K562 (cell line): Measurements from ENCODE around the gene HDAC3. TPM values are rescaled to one million over a fixed set of nuclear protein-coding genes. Genes with fewer than 3 reads are reported as not detected.
A peak's percentile ranks its signal among the peaks of the same experiment; 100 is the strongest.

Source experiments
- CEBPB ChIP-seq: fragments of 450-650 bp; IDR thresholded peaks from 2 replicates; pipeline ENCODE4 v1.6.1; 2016; ENCODE audit warnings: missing genetic modification characterization, missing compliant biosample characterization
- DNMT1 ChIP-seq: fragments of 450-650 bp; IDR thresholded peaks from 2 replicates; pipeline ENCODE4 v1.6.1; 2016; ENCODE audit warnings: antibody characterized with exemption, mild to moderate bottlenecking
- FOXP1 ChIP-seq: sonication (generic); formaldehyde crosslinking; IDR thresholded peaks from 2 replicates; pipeline ENCODE4 v1.8.0; 2022; ENCODE audit warnings: mild to moderate bottlenecking, missing genetic modification reagents
- PCBP2 ChIP-seq: fragments of 200-400 bp; formaldehyde crosslinking; IDR thresholded peaks from 2 replicates; pipeline ENCODE4 v1.6.1; 2018; ENCODE audit warnings: low read length, low read depth, mild to moderate bottlenecking, moderate library complexity; ENCODE audit not compliant: poor library complexity, severe bottlenecking
- POLR2AphosphoS2 ChIP-seq: IDR thresholded peaks from 2 replicates; pipeline ENCODE4 v1.6.1; 2012; ENCODE audit warnings: low read length, improper control_type of control experiment
- RBM22 ChIP-seq: fragments of 200-400 bp; formaldehyde crosslinking; IDR thresholded peaks from 2 replicates; pipeline ENCODE4 v1.6.1; 2018; ENCODE audit warnings: low read length, low read depth; ENCODE audit not compliant: poor library complexity, severe bottlenecking
- SLC30A9 ChIP-seq: fragments of 250-450 bp; sonication (Bioruptor Pico); IDR thresholded peaks from 2 replicates; pipeline ENCODE4 v1.8.0; 2022; ENCODE audit warnings: mild to moderate bottlenecking, moderate library complexity
- SMARCE1 ChIP-seq: fragments of 450-650 bp; IDR thresholded peaks from 2 replicates; pipeline ENCODE4 v1.7.1; 2016; ENCODE audit warnings: mild to moderate bottlenecking
- SNIP1 ChIP-seq: fragments of 450-650 bp; IDR thresholded peaks from 2 replicates; pipeline ENCODE4 v1.7.1; 2017; ENCODE audit warnings: low read depth, mild to moderate bottlenecking
- ZNF444 ChIP-seq: fragments of 250-450 bp; sonication (Bioruptor Pico); IDR thresholded peaks from 2 replicates; pipeline ENCODE4 v1.4.0; 2020; ENCODE audit warnings: mild to moderate bottlenecking, moderate library complexity
- ZNF717 ChIP-seq: fragments of 250-450 bp; sonication (Bioruptor Pico); IDR thresholded peaks from 2 replicates; pipeline ENCODE4 v1.5.0; 2021
- polyA plus RNA-seq, 8 experiments: library from polyadenylated mRNA; depleted of rRNA in 4 of 8; stranded (reverse) in 5 of 8; unstranded in 3 of 8; fragments of >200 nt; fragmentation: Nextera tagmentation in 2 of 8; fragmentation: Illumina TruSeq in 1 of 8; extraction: Ambion mirVana in 2 of 8; extraction: Trizol in 1 of 8; gene quantifications; 2 replicates each; pipeline versions ENCODE4 v1.2.1 to v1.2.3, GENCODE V29; 2011 to 2014; ENCODE audit warnings: inconsistent platforms in 1 of 8, missing spikeins in 1 of 8
- total RNA-seq, 7 experiments: library from RNA; depleted of rRNA in 6 of 7; stranded (reverse); fragments of >200 nt in 6 of 7; fragmentation: Illumina TruSeq in 2 of 7; extraction: Trizol in 2 of 7; gene quantifications; 2 replicates each; pipeline versions ENCODE4 v1.2.1 to v1.2.3, GENCODE V29; 2011 to 2021; ENCODE audit warnings: low replicate concordance in 1 of 7
- TF ChIP-seq, protein P1 (sequence below): fragments of 200-800 bp; sonication (Bioruptor generic); IDR thresholded peaks from 2 replicates; pipeline ENCODE4 v1.6.1; 2016; ENCODE audit warnings: missing genetic modification characterization, missing compliant biosample characterization
- TF ChIP-seq, protein P2 (sequence below): sonication (generic); formaldehyde crosslinking; IDR thresholded peaks from 2 replicates; pipeline ENCODE4 v1.8.1; 2023; ENCODE audit warnings: mild to moderate bottlenecking, missing genetic modification reagents
- TF ChIP-seq, protein P3 (sequence below): fragments of 450-650 bp; formaldehyde crosslinking; conservative IDR thresholded peaks from 2 replicates; pipeline ENCODE4 v1.4.0; 2022; ENCODE audit warnings: mild to moderate bottlenecking, missing genetic modification characterization
- TF ChIP-seq, protein P4 (sequence below): sonication (generic); formaldehyde crosslinking; IDR thresholded peaks from 2 replicates; pipeline ENCODE4 v1.8.0; 2022; ENCODE audit warnings: mild to moderate bottlenecking, missing genetic modification reagents

HDAC3 gene
- total and polyA plus RNA-seq, 9 of the 15 experiments (the other 6 are each of a cell fraction or from before 2014, with no cell fraction given), result 89.7 to 191 (median 119) TPM

DNA sequence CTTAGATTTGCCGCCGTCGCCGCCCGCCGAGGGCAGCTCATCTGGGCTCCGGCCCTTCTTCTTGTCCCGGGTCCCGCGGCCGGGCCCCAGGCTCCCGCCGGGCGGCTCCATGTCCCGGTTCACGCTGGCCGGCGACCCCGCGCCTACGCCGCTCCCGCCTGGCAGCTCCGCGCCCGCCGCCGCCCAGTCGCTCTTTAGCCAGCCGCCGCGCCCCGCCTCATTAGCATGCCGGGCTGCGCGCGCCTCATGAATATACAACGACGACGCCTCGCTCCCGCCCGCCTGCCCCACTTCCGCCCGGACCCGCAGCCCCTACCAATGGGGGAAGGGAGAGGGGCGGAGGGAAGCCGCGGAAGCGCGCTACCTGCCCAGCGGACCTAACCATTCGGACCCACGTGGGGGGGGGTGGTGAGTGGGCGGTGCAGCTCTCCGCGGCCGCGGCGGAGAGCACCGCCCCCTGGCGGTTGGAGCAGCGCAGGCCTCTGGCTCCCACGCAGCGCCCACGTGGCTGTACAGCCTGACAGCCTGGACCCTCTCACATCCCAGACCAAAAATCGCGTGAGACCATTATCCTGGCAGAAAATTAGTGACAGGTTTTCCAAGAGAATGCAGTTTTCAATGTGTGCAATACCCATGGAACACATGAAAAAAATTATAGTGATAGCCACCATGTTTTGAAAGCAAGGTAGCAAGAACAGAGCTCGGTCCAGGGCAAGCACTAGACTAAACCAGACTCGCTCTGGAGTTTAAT is 17.7 kb downstream of the HDAC3 start, which contains the start of gene DIAPH1 (continued):
- TF ChIP-seq, protein P1, sequence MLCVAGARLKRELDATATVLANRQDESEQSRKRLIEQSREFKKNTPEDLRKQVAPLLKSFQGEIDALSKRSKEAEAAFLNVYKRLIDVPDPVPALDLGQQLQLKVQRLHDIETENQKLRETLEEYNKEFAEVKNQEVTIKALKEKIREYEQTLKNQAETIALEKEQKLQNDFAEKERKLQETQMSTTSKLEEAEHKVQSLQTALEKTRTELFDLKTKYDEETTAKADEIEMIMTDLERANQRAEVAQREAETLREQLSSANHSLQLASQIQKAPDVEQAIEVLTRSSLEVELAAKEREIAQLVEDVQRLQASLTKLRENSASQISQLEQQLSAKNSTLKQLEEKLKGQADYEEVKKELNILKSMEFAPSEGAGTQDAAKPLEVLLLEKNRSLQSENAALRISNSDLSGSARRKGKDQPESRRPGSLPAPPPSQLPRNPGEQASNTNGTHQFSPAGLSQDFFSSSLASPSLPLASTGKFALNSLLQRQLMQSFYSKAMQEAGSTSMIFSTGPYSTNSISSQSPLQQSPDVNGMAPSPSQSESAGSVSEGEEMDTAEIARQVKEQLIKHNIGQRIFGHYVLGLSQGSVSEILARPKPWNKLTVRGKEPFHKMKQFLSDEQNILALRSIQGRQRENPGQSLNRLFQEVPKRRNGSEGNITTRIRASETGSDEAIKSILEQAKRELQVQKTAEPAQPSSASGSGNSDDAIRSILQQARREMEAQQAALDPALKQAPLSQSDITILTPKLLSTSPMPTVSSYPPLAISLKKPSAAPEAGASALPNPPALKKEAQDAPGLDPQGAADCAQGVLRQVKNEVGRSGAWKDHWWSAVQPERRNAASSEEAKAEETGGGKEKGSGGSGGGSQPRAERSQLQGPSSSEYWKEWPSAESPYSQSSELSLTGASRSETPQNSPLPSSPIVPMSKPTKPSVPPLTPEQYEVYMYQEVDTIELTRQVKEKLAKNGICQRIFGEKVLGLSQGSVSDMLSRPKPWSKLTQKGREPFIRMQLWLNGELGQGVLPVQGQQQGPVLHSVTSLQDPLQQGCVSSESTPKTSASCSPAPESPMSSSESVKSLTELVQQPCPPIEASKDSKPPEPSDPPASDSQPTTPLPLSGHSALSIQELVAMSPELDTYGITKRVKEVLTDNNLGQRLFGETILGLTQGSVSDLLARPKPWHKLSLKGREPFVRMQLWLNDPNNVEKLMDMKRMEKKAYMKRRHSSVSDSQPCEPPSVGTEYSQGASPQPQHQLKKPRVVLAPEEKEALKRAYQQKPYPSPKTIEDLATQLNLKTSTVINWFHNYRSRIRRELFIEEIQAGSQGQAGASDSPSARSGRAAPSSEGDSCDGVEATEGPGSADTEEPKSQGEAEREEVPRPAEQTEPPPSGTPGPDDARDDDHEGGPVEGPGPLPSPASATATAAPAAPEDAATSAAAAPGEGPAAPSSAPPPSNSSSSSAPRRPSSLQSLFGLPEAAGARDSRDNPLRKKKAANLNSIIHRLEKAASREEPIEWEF (CRISPR knock-in tag), result no peak
- TF ChIP-seq SNIP1, result no peak
- TF ChIP-seq ZNF444 (CRISPR knock-in tag), result no peak
- TF ChIP-seq, protein P2, sequence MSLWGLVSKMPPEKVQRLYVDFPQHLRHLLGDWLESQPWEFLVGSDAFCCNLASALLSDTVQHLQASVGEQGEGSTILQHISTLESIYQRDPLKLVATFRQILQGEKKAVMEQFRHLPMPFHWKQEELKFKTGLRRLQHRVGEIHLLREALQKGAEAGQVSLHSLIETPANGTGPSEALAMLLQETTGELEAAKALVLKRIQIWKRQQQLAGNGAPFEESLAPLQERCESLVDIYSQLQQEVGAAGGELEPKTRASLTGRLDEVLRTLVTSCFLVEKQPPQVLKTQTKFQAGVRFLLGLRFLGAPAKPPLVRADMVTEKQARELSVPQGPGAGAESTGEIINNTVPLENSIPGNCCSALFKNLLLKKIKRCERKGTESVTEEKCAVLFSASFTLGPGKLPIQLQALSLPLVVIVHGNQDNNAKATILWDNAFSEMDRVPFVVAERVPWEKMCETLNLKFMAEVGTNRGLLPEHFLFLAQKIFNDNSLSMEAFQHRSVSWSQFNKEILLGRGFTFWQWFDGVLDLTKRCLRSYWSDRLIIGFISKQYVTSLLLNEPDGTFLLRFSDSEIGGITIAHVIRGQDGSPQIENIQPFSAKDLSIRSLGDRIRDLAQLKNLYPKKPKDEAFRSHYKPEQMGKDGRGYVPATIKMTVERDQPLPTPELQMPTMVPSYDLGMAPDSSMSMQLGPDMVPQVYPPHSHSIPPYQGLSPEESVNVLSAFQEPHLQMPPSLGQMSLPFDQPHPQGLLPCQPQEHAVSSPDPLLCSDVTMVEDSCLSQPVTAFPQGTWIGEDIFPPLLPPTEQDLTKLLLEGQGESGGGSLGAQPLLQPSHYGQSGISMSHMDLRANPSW (CRISPR knock-in tag), result 0 out of 2 replicates have a peak, but pooled peaks have one; percentile 85
- peak; percentile 74 for TF ChIP-seq POLR2AphosphoS2
- no peak for TF ChIP-seq SMARCE1
- TF ChIP-seq SLC30A9 (CRISPR knock-in tag), result no peak
- TF ChIP-seq, protein P3, sequence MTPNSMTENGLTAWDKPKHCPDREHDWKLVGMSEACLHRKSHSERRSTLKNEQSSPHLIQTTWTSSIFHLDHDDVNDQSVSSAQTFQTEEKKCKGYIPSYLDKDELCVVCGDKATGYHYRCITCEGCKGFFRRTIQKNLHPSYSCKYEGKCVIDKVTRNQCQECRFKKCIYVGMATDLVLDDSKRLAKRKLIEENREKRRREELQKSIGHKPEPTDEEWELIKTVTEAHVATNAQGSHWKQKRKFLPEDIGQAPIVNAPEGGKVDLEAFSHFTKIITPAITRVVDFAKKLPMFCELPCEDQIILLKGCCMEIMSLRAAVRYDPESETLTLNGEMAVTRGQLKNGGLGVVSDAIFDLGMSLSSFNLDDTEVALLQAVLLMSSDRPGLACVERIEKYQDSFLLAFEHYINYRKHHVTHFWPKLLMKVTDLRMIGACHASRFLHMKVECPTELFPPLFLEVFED (CRISPR knock-in tag), result no peak
- peak; percentile 81 for TF ChIP-seq RBM22
- TF ChIP-seq, protein P4, sequence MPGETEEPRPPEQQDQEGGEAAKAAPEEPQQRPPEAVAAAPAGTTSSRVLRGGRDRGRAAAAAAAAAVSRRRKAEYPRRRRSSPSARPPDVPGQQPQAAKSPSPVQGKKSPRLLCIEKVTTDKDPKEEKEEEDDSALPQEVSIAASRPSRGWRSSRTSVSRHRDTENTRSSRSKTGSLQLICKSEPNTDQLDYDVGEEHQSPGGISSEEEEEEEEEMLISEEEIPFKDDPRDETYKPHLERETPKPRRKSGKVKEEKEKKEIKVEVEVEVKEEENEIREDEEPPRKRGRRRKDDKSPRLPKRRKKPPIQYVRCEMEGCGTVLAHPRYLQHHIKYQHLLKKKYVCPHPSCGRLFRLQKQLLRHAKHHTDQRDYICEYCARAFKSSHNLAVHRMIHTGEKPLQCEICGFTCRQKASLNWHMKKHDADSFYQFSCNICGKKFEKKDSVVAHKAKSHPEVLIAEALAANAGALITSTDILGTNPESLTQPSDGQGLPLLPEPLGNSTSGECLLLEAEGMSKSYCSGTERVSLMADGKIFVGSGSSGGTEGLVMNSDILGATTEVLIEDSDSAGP (CRISPR knock-in tag), result no peak
- TF ChIP-seq DNMT1, result no peak
- TF ChIP-seq ZNF717 (CRISPR knock-in tag), result no peak
- TF ChIP-seq CEBPB (tag), result no peak
- TF ChIP-seq PCBP2, result no peak
- TF ChIP-seq FOXP1, result peak; percentile 98
